Bronchial epithelial cell (primary cell): Measurements from ENCODE around the gene NAPEPLD. TPM values are rescaled to one million over a fixed set of nuclear protein-coding genes. Genes with fewer than 3 reads are reported as not detected.
A peak's percentile ranks its signal among the peaks of the same experiment; 100 is the strongest.
"Not testable (repeated sequence)": the region's sequence is repeated elsewhere in the genome, so short reads cannot be mapped to it uniquely, and the experiment has no call there.

ENCODE experiments used
- DNase-seq: peaks from one replicate; pipeline ENCODE4 v3.0.0-alpha.2; 2010; ENCODE audit warnings: low read depth
- FAIRE-seq: peaks from 2 replicates; lab custom pipeline; 2011; peaks lifted over from hg19 to GRCh38; lab: Jason Lieb, UNC
- H3K27me3 ChIP-seq: 2 replicates; pipeline ENCODE4 v1.5.1; 2011; ENCODE audit warnings: low read length; ENCODE audit not compliant: control insufficient read depth, insufficient read depth
- H3K36me3 ChIP-seq: 2 replicates; pipeline ENCODE4 v1.5.1; 2011; ENCODE audit warnings: low read length; ENCODE audit not compliant: control insufficient read depth, insufficient read depth
- H3K4me3 ChIP-seq: 2 replicates; pipeline ENCODE4 v1.5.1; 2011; ENCODE audit warnings: mild to moderate bottlenecking, low read depth, low read length, control low read depth
- total RNA-seq: library from RNA; depleted of rRNA; stranded (reverse); fragments of >200 nt; gene quantifications from 2 replicates; pipeline ENCODE4 v1.2.1, GENCODE V29; 2014
- TF ChIP-seq, protein P1 (sequence below): IDR thresholded peaks from 2 replicates; pipeline ENCODE4 v1.5.1; 2011; ENCODE audit warnings: mild to moderate bottlenecking, moderate library complexity, low read length, control low read depth, inconsistent platforms; ENCODE audit not compliant: insufficient read depth, severe bottlenecking

Gene NAPEPLD
- total RNA-seq, 1 donor from 2014 or later, result 2.6 TPM

DNA sequence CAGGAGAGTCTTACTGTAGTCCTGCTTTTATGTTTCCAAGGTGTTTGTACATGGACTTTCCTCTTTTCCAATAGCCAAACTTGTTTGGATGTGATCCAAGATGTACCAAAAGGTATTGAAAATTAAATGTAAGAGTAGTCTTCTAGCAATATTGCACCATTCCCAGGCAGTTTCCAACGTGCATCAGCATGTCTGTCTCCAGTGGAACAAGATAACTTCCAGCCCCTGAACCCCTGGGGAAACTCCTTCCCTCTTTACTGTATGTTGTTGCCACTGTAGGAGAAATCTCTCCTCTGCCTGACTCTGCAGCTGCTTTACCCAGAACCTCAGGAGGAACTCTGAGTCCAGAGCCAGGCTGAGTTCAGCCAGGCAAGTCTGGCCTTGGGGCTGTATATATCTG, 55.5 kb downstream of the NAPEPLD start:
- peaks cover 6% of the 10 kb centered on the region for H3K36me3 ChIP-seq
- H3K27me3 ChIP-seq, result no peaks in the 10 kb centered on the region
- no peak for FAIRE-seq
- TF ChIP-seq, protein P1, sequence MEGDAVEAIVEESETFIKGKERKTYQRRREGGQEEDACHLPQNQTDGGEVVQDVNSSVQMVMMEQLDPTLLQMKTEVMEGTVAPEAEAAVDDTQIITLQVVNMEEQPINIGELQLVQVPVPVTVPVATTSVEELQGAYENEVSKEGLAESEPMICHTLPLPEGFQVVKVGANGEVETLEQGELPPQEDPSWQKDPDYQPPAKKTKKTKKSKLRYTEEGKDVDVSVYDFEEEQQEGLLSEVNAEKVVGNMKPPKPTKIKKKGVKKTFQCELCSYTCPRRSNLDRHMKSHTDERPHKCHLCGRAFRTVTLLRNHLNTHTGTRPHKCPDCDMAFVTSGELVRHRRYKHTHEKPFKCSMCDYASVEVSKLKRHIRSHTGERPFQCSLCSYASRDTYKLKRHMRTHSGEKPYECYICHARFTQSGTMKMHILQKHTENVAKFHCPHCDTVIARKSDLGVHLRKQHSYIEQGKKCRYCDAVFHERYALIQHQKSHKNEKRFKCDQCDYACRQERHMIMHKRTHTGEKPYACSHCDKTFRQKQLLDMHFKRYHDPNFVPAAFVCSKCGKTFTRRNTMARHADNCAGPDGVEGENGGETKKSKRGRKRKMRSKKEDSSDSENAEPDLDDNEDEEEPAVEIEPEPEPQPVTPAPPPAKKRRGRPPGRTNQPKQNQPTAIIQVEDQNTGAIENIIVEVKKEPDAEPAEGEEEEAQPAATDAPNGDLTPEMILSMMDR, result no peak
- no peak overlapping the region for H3K4me3 ChIP-seq
- peak; percentile 81 for DNase-seq

DNA sequence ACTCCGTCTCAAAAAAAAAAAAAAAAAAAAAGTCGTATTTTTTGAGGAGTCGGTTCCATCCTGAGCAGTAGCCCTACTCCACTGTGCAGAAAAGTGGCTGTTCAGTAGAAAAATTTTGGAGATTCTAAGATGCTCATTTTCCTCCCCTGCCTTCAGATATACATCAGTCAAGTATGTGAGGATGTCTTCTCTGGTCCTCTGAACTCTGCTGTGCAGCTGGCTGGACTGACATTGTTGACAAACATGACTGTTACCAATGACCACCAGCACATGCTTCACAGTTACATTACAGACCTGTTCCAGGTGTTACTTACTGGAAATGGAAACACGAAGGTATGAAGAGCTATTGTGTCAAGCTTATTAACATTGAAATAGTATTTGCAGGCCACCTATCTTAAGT, 56.6 kb downstream of the NAPEPLD start:
- not testable (repeated sequence) for H3K36me3 ChIP-seq, DNase-seq, FAIRE-seq, H3K4me3 ChIP-seq, H3K27me3 ChIP-seq

DNA sequence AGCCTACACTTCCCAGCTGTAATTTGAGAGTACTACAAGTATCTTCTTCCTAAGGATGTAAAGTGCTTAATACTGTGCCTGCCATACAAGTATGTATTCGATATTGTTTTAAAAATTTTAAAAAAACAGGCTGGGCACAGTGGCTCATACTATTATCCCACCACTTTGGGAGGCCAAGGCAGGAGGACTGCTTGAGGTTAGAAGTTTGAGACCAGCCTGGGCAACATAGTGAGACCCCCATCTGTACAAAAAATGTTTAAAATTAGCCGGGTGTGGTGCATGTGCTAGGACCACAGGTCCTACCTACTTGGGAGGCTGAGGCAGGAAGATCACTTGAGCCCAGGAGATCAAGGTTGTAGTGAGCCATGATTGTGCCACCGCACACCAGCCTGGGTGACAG, 65.7 kb downstream of the NAPEPLD start:
- peaks cover 3% of the 10 kb centered on the region for H3K36me3 ChIP-seq
- no peak overlapping the region for H3K4me3 ChIP-seq
- DNase-seq, result no peak
- no peak for FAIRE-seq
- no peaks in the 10 kb centered on the region for H3K27me3 ChIP-seq
- TF ChIP-seq, protein P1, result no peak

DNA sequence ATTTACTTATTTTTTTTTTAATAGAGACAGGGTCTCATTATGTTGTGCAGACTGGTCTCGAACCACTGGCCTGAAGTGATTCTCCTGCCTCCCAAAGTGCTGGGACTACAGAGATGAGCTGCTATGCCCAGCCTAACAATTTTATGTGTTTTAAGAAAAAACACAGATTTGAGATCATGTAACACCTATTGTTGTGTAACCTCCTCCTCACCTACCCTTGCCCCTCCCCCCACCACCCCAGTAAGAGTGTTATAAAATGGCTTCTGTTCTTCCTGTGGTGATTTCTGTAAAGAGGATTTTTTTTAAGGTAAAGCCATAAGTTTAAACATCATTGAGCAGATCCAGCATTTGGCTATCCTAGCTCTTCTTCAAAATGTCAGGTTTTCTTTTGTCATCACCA, 66.4 kb downstream of the NAPEPLD start:
- no peaks in the 10 kb centered on the region for H3K27me3 ChIP-seq
- TF ChIP-seq, protein P1, result no peak
- FAIRE-seq (no peak), DNase-seq (no peak)
- H3K4me3 ChIP-seq, result no peak overlapping the region
- H3K36me3 ChIP-seq, result peaks cover 5% of the 10 kb centered on the region

DNA sequence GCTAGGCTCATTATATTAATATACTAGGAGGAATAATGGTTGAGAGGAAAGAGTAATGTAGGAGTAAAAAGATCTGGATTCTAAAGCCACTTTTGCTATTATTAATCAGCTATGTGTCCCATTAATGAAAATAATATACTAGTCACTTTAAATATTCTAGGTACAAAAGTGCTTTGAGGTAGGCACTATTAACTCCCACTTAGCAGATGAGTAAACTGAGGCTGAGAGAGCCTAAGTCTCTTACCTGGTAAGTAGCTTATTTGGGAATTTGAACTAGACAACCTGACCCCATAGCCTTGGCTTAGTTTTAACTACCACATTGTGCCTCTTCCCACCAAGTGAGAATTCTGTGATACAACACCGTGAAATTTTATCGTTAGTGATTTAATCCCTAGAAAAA, 68.0 kb downstream of the NAPEPLD start:
- H3K27me3 ChIP-seq, result no peaks in the 10 kb centered on the region
- DNase-seq, result no peak
- peaks cover 6% of the 10 kb centered on the region for H3K36me3 ChIP-seq
- no peak for FAIRE-seq
- no peak overlapping the region for H3K4me3 ChIP-seq
- TF ChIP-seq, protein P1, result no peak

DNA sequence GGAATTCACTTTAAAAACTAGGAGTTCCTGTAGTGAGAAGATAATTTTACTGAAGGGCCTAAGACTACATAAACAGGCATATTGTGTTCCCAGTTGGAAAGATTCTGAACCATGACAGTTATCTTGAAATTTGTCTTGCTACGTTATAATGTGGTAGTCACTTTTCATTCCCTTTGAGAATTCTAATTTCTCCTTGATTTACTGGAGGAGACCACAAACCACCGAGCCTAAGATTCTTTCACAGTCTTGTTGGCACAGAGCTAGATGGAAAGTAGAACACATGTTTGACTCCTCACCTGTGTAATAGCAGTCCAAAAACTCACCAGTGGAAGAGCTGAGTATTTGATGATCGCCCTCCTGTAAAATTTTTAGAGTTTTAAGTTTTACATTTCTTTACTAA, 69.1 kb downstream of the NAPEPLD start:
- no peak for FAIRE-seq
- TF ChIP-seq, protein P1, result no peak

DNA sequence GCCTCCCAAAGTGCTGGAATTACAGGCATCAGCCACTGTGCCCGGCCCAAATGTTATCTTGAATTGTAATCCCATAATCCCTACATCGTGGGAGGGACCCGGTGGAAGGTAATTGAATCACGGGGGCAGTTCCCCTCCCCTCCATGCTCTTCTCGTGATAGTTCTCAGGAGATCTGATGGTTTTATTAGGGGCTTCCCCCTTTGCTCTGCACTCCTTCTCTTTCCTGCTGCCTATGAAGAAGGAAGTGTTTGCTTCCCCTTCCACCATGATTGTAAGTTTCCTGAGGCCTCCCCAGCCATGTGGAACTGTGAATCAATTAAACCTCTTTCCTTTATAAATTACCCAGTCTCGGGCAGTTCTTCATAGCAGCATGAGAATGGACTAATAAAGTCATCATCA, 70.7 kb downstream of the NAPEPLD start:
- not testable (repeated sequence) for DNase-seq, FAIRE-seq, H3K27me3 ChIP-seq, H3K4me3 ChIP-seq, H3K36me3 ChIP-seq

More for the DNA sequence above, 69.1 kb downstream of the NAPEPLD start:
- Histone ChIP-seq H3K27me3 (no peaks in the 10 kb centered on the region), H3K36me3 (peaks cover 6% of the 10 kb centered on the region), H3K4me3 (no peak overlapping the region)
- DNase-seq, result no peak
